H54 (cell line): ENCODE measurements around the gene ZBTB4.

Experiments
- DNase-seq: peaks from one replicate; pipeline ENCODE4 v3.0.0; 2011; ENCODE audit warnings: low spot score, mixed read lengths; ENCODE audit not compliant: insufficient read length
- FAIRE-seq: peaks from 3 replicates; lab custom pipeline; 2011; peaks lifted over from hg19 to GRCh38; lab: Jason Lieb, UNC
- POLR2A ChIP-seq: IDR thresholded peaks from 2 replicates; pipeline ENCODE4 v1.6.1; 2011; ENCODE audit warnings: low read depth, mild to moderate bottlenecking, low read length

Gene ZBTB4

GRCh38 chr17:7466639-7467341 is 12.6 kb downstream of the ZBTB4 start:
- FAIRE-seq (peak; percentile 33), DNase-seq (no peak)

GRCh38 chr17:7466318-7466638 is 13.2 kb downstream of the ZBTB4 start:
- DNase-seq (no peak), FAIRE-seq (no peak)
- no peak for TF ChIP-seq POLR2A

More at GRCh38 chr17:7466639-7467341, 12.6 kb downstream of the ZBTB4 start:
- no peak for TF ChIP-seq POLR2A

DNA sequence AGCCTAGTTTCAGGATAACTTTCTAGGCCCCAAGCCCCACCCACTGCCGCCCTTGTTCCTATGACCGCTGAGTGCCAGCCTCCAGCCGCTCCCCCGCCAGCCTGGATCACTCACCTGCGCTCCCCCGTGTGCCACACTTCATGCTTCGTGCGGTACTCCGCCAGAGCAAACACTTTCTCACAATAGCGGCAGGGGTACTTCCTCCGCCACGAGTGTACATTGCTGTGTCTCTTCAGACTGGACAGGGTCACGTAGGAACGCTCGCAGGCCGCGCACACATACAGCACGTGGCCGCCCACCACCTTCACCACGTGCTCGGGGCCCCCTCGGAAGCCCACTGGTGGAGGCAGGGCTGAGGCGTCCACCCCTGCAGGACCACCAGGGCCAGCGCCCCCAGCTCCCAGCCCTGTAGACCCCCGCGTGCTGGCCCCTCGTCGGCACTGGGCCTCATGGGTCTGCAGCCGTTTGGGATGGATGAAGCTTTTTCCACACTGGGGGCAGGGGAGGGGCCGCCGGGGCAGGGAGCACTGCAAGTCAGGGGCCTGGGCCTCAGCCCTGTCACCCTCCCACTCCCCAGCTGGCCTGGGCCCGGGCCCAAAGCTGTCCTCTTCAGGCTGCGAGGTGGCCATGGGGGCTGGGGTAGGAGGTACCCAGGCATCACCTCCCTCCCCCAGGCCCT is 13.7 kb downstream of the ZBTB4 start:
- DNase-seq (no peak), FAIRE-seq (no peak)
- TF ChIP-seq POLR2A: no peak

- no peak for TF ChIP-seq POLR2A
- DNase-seq (no peak), FAIRE-seq (no peak)
Observed at GRCh38 chr17:7464081-7464480, 15.3 kb downstream of the ZBTB4 start.

DNA sequence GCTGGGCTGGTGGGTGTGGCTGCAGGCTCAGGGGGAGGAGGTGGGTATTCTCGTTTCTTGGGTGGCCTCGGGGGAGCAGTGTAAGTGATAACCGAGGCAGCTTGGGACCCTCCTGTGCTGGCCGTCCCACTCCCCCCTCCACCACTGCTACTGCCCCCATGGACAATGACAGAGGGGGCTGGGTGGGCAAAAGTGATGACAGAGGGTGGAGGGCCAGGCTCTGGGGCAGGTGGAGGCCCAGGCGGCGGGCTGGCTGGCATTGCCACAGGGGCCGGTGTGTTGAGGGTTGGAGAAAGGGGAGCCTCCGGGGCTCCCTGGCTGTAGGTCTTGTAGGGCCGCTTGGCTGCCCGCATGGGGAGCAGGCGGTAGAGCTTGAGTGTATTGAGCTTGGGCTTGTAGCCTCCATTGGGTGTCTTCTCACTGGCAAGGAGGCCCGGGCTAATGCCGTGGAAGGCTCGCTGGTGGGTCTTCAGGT is 16.0 kb downstream of the ZBTB4 start:
- TF ChIP-seq POLR2A: no peak
- no peak for DNase-seq
- no peak for FAIRE-seq

GRCh38 chr17:7462474-7463371 is 16.7 kb downstream of the ZBTB4 start:
- FAIRE-seq: no peak

DNA sequence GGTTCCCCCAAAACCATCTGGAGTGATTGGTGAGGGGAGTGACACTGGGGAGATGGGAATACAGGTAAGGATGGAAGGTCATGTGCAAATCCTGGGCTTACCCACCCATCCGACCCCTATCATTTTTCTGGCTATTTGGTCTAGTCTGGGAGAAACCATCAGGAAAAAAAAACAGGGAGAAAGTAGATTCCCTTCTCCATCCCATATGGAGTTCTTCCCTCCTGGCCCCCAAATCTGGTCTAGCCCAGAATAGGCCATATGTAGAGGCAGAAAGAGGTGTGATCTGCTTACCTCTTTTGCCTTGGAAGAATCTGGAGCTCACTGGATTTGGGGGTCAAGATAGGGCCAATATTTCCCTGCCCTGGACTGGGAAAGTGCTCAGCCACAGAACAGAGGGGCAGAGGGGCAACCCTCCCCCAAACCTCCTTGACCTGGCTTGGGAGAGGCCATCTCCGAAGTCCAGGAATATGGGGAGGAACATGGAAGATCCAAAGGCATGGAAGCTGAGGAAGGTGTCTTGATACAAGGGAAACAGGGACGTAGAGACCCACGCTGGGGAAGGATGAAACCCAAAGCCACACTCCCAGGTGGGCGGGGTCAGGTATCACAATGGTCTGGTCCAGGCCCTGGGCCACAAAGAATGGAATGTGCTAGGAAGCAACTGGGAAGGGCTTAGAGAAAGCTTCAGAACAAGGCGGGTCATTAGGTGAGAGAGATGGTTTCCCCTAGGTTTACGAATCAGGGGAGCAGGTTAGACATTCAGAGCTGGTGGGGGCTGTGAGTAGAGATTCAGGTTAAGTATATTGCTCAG is 18.4 kb downstream of the ZBTB4 start:
- FAIRE-seq: no peak
- no peak for DNase-seq

More at GRCh38 chr17:7462474-7463371, 16.7 kb downstream of the ZBTB4 start:
- TF ChIP-seq POLR2A: no peak
- no peak for DNase-seq

DNA sequence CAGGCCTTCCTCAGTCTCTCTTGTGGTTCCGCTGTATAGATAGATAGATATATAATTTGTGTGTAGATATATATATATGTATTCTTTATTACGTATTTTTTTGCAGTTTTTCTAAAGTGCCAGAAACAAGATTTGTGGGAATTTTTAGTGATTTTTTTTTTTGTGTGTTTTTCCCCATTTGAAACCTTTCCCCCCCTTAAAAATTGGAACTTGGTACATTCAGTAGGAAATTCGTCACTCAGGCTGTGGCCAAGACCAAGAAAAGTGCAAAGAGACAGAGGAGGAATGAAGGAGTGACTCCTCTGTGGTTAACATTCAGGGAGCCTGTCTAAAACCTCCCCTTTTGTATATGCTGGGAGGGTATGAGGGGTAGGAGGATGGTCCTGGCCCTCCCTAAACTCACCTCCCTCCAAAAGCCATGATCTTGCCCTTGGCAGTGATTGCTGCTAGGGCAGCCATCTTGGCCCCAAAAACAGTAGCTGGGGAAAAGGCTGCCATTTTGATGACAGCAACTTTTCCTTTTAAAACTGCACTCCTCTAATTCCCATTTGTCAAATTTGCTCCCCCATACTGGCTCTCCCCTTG is 19.4 kb downstream of the ZBTB4 start:
- no peak for DNase-seq
- no peak for TF ChIP-seq POLR2A
- no peak for FAIRE-seq

More for the DNA sequence above, 18.4 kb downstream of the ZBTB4 start:
- no peak for TF ChIP-seq POLR2A

- FAIRE-seq: no peak
Observed at GRCh38 chr17:7448461-7448860, 31.0 kb downstream of the ZBTB4 start.

GRCh38 chr17:7445619-7445968 is 33.8 kb downstream of the ZBTB4 start:
- no peak for DNase-seq
- no peak for FAIRE-seq
- TF ChIP-seq POLR2A: no peak

More at GRCh38 chr17:7448461-7448860, 31.0 kb downstream of the ZBTB4 start:
- TF ChIP-seq POLR2A: no peak
- DNase-seq: no peak

GRCh38 chr17:7444682-7445618 is 34.5 kb downstream of the ZBTB4 start, which contains the start of gene CHRNB1:
TSS of gene CHRNB1 (plus strand) at chr17:7445061. CDS start at chr17:7445128, 67 bp downstream.
- DNase-seq (no peak), FAIRE-seq (no peak)
- TF ChIP-seq POLR2A: no peak
